ENCODE data around the gene ATP11C.

ATP11C gene

DNA sequence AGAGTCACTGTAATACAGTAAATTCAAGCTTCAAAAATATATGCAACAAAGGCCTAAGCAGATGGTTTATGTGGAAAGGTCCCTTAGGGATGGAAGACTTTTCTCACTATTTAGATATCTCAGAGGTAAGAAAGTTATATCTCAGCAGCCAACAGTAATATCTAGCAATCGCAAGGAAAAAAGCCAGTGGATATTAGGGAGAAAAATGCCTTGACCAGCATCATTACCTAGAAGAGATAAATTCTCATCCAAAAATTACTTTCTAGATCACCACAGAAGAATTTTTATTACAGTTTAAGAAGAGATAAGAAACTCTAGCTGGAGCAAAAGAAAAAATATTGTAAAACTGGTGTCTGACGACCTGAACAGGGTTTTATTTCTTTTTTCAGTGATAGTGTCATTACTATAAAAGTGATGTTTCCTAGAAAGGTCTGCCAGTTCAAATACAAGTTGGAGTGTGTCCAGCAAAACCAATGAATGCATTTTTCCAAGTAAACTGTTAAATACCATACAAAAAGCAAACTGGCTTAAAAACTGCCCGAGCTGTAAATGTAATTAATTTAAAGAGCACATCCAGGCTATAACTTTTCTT, 100.0 kb downstream of the ATP11C start:
- Histone ChIP-seq H4K8ac (ENCODE audit: low read depth, low read length) (no peak overlapping the region), H2BK5ac (ENCODE audit: low read depth, low read length, poor library complexity) (no peak overlapping the region), H3K4me2 (ENCODE audit: low read length) (no peak overlapping the region), H3K79me1 (ENCODE audit: low read length) (no peaks in the 10 kb centered on the region), H3K4me3 (ENCODE audit: low read depth, low read length) (no peak overlapping the region), H3K14ac (ENCODE audit: low read length) (no peak overlapping the region), H2BK120ac (ENCODE audit: insufficient read depth, low read length, poor library complexity) (no peak overlapping the region), H3K18ac (ENCODE audit: low read length) (no peak overlapping the region), H2AFZ (ENCODE audit: insufficient read depth, low read length, poor library complexity) (no peak overlapping the region), H4K12ac (ENCODE audit: low read depth, low read length) (no peak overlapping the region), H3K4ac (ENCODE audit: low read depth, low read length) (no peak overlapping the region), H3K27me3 (ENCODE audit: insufficient read depth, low read length) (no peaks in the 10 kb centered on the region), H3K9ac (ENCODE audit: low read length) (no peak overlapping the region), H3K4me1 (ENCODE audit: control insufficient read depth in 1 of 2, insufficient read depth in 2 of 2, low read length in 2 of 2) (no peaks in the 10 kb centered on the region), H3K79me2 (ENCODE audit: control insufficient read depth, insufficient read depth, low read length, poor library complexity) (no peaks in the 10 kb centered on the region), H3K36me3 (ENCODE audit: control insufficient read depth in 1 of 2, insufficient read depth in 2 of 2, low read length in 2 of 2) (no peaks in the 10 kb centered on the region), H3K9me3 (ENCODE audit: insufficient read depth, low read depth, low read length) (no peaks in the 10 kb centered on the region), H2BK12ac (ENCODE audit: low read length) (no peak overlapping the region), H3K27ac (ENCODE audit: low read depth, low read length) (no peak overlapping the region), H2AK5ac (ENCODE audit: low read length) (no peak overlapping the region), H3K23ac (ENCODE audit: low read length) (no peak overlapping the region), H4K91ac (ENCODE audit: low read depth, low read length) (no peak overlapping the region)
- DNase-seq, result no peak
- WGBS (ENCODE audit: extremely low coverage, insufficient coverage, insufficient read length), result no CpG with 5 or more reads among the region's 3 CpGs

DNA sequence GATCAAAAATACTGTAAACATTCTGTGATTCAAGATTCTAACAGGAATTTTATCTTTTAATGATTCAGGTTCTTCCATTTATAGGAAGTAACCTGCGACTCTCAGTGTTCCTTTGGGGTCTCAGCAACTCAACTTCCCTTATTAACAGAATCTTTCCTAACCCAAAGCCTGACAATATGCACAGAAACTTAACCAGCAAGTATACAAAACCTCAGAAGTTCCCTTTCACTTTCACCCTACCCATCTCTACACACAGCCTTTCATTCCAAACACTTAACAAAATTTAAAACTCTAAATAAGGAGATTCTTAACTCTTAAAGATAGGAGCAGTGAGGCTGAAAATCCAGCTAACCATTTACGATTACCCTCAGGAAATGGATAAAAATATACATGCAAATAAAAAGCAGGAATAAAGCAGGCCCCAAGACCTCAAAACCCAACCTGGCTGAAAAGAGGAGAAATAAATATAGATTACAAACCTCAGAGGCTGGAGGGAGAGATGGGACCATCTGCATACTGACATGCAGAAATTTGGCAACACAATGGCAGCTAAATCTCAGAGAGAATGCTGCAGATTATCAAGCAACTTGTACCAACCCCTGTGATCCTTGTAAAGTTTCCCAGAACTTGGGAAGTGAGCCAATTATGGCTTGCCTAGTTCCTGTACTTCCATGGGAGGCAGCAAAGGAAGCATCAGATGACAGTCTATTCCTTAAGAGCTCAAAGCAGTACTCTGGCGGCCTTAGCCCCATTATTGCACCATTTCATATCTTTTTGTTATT, 101.0 kb downstream of the ATP11C start:
- WGBS (ENCODE audit: extremely low coverage, insufficient coverage, insufficient read length), result no CpG with 5 or more reads among the region's 3 CpGs
- Histone ChIP-seq H3K4me2 (ENCODE audit: low read length) (no peak overlapping the region), H3K27me3 (ENCODE audit: insufficient read depth, low read length) (no peaks in the 10 kb centered on the region)

DNA sequence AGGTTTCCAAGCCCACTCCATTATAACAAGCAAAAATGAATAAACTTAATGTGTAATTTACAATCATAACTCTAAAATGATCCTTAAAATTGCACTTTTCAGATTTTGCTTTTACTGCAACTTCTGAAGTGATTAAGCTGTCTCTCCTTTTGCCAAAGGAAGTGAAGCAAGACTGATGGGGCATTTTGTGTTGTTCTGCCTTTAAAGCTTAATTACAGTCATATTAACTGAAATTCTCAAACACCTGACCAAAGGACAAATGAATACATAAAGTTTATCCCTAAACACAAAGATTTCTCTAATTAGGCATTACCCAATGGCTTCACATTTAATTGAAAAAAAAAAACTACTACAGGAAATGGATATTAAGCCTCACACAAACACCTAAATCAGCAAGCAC, 101.8 kb downstream of the ATP11C start:
- DNase-seq, result no peak
- Histone ChIP-seq H3K23ac (ENCODE audit: low read length) (no peak overlapping the region), H3K9me3 (ENCODE audit: insufficient read depth, low read depth, low read length) (no peaks in the 10 kb centered on the region), H3K4ac (ENCODE audit: low read depth, low read length) (no peak overlapping the region), H3K4me2 (ENCODE audit: low read length) (no peak overlapping the region), H3K9ac (ENCODE audit: low read length) (no peak overlapping the region), H3K36me3 (ENCODE audit: control insufficient read depth in 1 of 2, insufficient read depth in 2 of 2, low read length in 2 of 2) (no peaks in the 10 kb centered on the region), H2BK120ac (ENCODE audit: insufficient read depth, low read length, poor library complexity) (no peak overlapping the region), H2AK5ac (ENCODE audit: low read length) (no peak overlapping the region), H3K18ac (ENCODE audit: low read length) (no peak overlapping the region), H3K14ac (ENCODE audit: low read length) (no peak overlapping the region), H3K27ac (ENCODE audit: low read depth, low read length) (no peak overlapping the region), H2BK12ac (ENCODE audit: low read length) (no peak overlapping the region), H4K91ac (ENCODE audit: low read depth, low read length) (no peak overlapping the region), H3K79me1 (ENCODE audit: low read length) (no peaks in the 10 kb centered on the region), H3K4me1 (ENCODE audit: control insufficient read depth in 1 of 2, insufficient read depth in 2 of 2, low read length in 2 of 2) (no peaks in the 10 kb centered on the region), H4K8ac (ENCODE audit: low read depth, low read length) (no peak overlapping the region), H3K4me3 (ENCODE audit: low read depth, low read length) (no peak overlapping the region), H4K12ac (ENCODE audit: low read depth, low read length) (no peak overlapping the region), H2AFZ (ENCODE audit: insufficient read depth, low read length, poor library complexity) (no peak overlapping the region), H2BK5ac (ENCODE audit: low read depth, low read length, poor library complexity) (no peak overlapping the region), H3K27me3 (ENCODE audit: insufficient read depth, low read length) (no peaks in the 10 kb centered on the region), H3K79me2 (ENCODE audit: control insufficient read depth, insufficient read depth, low read length, poor library complexity) (no peaks in the 10 kb centered on the region)

More for the DNA sequence above, 101.0 kb downstream of the ATP11C start:
- Histone ChIP-seq H3K14ac (ENCODE audit: low read length) (no peak overlapping the region), H3K4me1 (ENCODE audit: control insufficient read depth in 1 of 2, insufficient read depth in 2 of 2, low read length in 2 of 2) (no peaks in the 10 kb centered on the region), H2AFZ (ENCODE audit: insufficient read depth, low read length, poor library complexity) (no peak overlapping the region), H3K9me3 (ENCODE audit: insufficient read depth, low read depth, low read length) (no peaks in the 10 kb centered on the region), H3K9ac (ENCODE audit: low read length) (no peak overlapping the region), H3K4ac (ENCODE audit: low read depth, low read length) (no peak overlapping the region), H3K79me1 (ENCODE audit: low read length) (no peaks in the 10 kb centered on the region), H4K91ac (ENCODE audit: low read depth, low read length) (no peak overlapping the region), H4K12ac (ENCODE audit: low read depth, low read length) (no peak overlapping the region), H3K4me3 (ENCODE audit: low read depth, low read length) (no peak overlapping the region), H3K18ac (ENCODE audit: low read length) (no peak overlapping the region), H2BK5ac (ENCODE audit: low read depth, low read length, poor library complexity) (no peak overlapping the region), H2BK12ac (ENCODE audit: low read length) (no peak overlapping the region), H3K36me3 (ENCODE audit: control insufficient read depth in 1 of 2, insufficient read depth in 2 of 2, low read length in 2 of 2) (no peaks in the 10 kb centered on the region), H3K79me2 (ENCODE audit: control insufficient read depth, insufficient read depth, low read length, poor library complexity) (no peaks in the 10 kb centered on the region), H4K8ac (ENCODE audit: low read depth, low read length) (no peak overlapping the region), H2BK120ac (ENCODE audit: insufficient read depth, low read length, poor library complexity) (no peak overlapping the region), H2AK5ac (ENCODE audit: low read length) (no peak overlapping the region), H3K23ac (ENCODE audit: low read length) (no peak overlapping the region), H3K27ac (ENCODE audit: low read depth, low read length) (no peak overlapping the region)
- no peak for DNase-seq

DNA sequence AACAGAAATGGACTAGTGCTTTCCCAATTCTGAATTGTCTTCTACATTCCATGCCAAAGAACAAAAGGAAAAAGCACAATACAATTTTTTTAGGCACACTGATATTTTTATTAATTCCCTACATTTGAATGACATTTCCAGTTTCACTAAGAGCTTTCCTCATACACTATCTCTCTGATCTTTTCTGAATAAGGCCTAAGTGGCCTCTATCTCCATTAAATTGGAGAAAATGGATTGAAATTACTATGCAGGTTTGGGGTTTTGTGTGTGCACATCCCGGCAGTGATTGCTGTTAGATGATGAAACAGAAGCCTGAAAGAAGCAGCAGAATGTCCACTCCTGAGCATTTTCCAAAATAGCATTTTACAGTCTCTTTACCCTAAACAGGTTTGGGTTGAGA, 104.0 kb downstream of the ATP11C start:
- no peak overlapping the region for H3K18ac ChIP-seq (ENCODE audit: low read length)
- H3K4me3 ChIP-seq (ENCODE audit: low read depth, low read length), result no peak overlapping the region
- no peak overlapping the region for H3K14ac ChIP-seq (ENCODE audit: low read length)
- WGBS (ENCODE audit: extremely low coverage, insufficient coverage, insufficient read length), result no CpG with 5 or more reads among the region's 1 CpG
- no peak overlapping the region for H2BK120ac ChIP-seq (ENCODE audit: insufficient read depth, low read length, poor library complexity)
- H2BK12ac ChIP-seq (ENCODE audit: low read length), result no peak overlapping the region
- no peak overlapping the region for H3K4me2 ChIP-seq (ENCODE audit: low read length)
- no peak overlapping the region for H2AFZ ChIP-seq (ENCODE audit: insufficient read depth, low read length, poor library complexity)
- no peak overlapping the region for H3K23ac ChIP-seq (ENCODE audit: low read length)
- H3K79me1 ChIP-seq (ENCODE audit: low read length), result no peaks in the 10 kb centered on the region
- no peaks in the 10 kb centered on the region for H3K4me1 ChIP-seq (ENCODE audit: control insufficient read depth in 1 of 2, insufficient read depth in 2 of 2, low read length in 2 of 2)
- no peak overlapping the region for H4K12ac ChIP-seq (ENCODE audit: low read depth, low read length)
- no peaks in the 10 kb centered on the region for H3K79me2 ChIP-seq (ENCODE audit: control insufficient read depth, insufficient read depth, low read length, poor library complexity)
- no peaks in the 10 kb centered on the region for H3K27me3 ChIP-seq (ENCODE audit: insufficient read depth, low read length)
- no peak overlapping the region for H3K4ac ChIP-seq (ENCODE audit: low read depth, low read length)
- no peak overlapping the region for H2AK5ac ChIP-seq (ENCODE audit: low read length)
- no peak overlapping the region for H3K27ac ChIP-seq (ENCODE audit: low read depth, low read length)
- H3K36me3 ChIP-seq (ENCODE audit: control insufficient read depth in 1 of 2, insufficient read depth in 2 of 2, low read length in 2 of 2), result no peaks in the 10 kb centered on the region
- no peaks in the 10 kb centered on the region for H3K9me3 ChIP-seq (ENCODE audit: insufficient read depth, low read depth, low read length)
- no peak overlapping the region for H3K9ac ChIP-seq (ENCODE audit: low read length)
- H4K91ac ChIP-seq (ENCODE audit: low read depth, low read length), result no peak overlapping the region
- no peak overlapping the region for H4K8ac ChIP-seq (ENCODE audit: low read depth, low read length)
- no peak overlapping the region for H2BK5ac ChIP-seq (ENCODE audit: low read depth, low read length, poor library complexity)
- DNase-seq, result no peak
